ENCODE data around the gene JSRP1. TPM values are rescaled to one million over a fixed set of nuclear protein-coding genes. Genes with fewer than 3 reads are reported as not detected.

The JSRP1 gene
- 67.8 TPM for total RNA-seq

DNA sequence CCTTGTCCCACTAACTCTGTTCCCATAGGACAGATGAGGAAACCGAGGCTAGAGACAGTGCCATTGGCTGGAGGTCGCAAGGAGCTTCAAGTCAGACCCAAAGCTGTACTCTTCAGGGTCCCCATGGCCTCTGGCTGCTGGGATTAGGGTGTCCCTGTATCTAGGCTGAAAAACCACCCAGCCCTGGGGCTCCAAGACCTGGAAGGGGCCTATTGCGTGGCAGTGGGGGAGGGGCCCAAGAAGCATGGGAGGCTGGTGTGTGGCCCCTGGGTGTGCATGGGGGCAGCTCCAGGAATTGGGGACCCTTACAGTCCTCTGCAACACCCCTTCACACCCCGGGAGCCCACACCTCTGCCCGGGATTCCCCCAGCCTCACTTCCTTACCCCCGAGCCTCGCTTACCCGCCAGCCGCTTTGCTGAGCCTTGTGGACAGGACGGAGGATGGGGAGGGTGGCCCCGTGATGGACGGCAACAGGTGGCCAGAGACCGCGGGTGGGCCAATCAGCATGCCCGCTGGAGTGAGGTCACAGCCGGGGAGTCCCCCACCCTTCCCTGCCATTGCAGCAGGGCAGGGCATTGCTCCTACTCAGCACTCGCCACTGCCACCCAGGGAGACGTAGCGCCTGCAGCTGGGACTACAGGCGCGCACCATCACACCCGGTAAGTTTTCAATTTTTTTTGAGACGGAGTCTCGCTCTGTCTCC lies at the start of gene JSRP1:
JSRP1 (minus strand) TSS at position 436 of the 704 bp plus-strand sequence. CDS start 1,103 bp downstream, outside the sequence.
- DNase-seq: peak; percentile 98

DNA sequence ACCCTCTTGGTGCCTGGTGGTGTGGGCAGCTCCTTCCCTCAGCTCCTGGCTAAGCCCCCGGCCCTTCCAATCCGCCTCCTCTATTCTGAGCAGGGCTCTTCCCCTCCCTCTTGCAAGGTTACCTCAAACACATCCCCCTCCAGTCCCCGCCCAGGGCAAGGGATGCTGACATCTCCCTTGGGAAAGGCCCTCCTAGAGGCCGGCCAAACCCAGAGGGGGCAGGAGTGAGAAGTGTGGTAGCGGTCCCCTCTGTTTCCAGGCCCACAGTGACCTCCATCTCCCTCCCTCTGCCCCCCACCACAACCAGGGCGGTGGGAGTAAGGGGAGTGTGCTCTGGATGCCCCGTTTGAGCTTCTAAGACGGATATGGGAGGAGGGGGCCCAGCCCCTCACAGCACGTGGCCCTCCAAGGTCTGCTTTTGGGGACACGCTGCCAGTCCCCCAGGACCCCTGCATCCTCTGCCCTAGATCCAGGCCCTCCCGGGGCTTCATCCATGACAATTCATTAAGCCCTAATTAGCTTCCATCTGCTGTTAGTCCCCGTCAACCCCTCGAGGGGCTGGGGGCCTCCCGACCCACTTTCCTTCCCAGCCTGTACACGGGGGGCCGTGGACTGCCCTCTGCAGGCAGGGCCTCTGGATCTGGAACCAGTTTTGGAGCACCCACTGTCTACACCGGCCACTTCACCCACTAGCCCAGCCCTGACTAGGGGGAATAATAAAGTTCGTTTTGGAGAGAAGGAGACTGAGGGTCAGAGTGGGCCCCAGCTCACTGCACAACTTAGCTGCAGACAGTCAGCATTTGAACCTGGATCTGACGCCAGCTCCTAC lies 49.4 kb upstream of the JSRP1 start:
- no peak for DNase-seq

DNA sequence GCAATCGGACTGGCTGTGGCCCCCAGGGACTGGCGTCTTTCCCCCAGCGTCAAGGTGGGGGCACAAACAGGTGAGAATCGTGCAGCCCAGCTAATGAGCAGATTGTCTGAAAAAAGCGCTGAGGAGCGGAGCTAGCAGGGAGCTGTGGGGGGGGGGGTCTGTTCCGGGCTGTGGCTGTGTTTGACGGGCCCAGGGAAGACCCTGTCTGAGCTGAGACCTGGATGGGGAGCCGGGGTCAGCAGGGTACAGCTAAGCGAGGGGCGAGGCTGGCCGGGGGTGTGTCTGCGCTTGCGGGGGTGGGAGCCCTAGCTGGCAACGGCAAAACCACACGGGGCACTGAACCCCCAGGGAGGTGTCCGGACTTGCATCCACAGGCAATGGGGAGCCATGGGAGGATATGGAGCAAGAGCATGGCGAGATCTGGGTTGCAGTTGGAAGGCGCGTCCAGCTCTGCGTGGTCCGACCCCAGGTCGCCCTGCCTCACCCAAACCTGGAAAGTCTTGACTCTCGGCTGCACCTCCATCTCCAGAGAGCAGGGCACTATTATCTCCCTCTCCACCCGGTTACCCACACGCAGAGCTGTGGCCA lies 47.1 kb upstream of the JSRP1 start:
- no peak for DNase-seq

GRCh38 chr19:2302319-2303210 lies 46.3 kb upstream of the JSRP1 start:
- peak; percentile 84 for DNase-seq

GRCh38 chr19:2300533-2300932 lies 44.3 kb upstream of the JSRP1 start:
- DNase-seq: no peak

GRCh38 chr19:2296141-2296540 lies 39.9 kb upstream of the JSRP1 start:
- DNase-seq: no peak

GRCh38 chr19:2294687-2295335 lies 38.6 kb upstream of the JSRP1 start:
- DNase-seq: peak; percentile 67

DNA sequence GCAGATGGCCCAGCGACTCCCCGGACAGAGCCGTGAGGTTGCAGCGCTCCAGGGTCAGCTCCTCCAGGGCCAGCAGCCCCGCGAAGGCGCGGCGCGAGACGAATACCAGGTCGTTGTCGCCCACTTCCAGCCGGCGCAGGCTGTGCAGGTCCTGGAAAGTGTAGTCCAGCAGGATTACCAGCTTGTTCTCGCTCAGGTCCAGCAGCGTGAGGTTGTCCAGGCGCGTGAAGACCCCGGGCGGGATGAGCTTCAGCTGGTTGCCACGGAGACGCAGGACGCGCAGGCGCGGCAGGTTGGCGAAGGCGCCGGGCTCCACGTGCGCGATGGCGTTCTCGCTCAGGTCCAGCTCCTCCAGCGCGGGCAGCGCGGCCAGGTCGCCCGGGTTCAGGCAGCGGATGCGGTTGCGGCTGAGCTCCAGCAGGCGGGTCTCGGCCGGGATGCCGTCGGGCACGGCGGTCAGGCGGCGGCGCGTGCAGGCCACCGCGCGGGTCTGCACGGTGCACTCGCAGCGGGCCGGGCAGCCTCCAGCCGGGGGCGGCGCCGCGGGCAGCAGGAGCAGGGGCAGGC lies 35.1 kb upstream of the JSRP1 start:
- DNase-seq: peak; percentile 45

DNA sequence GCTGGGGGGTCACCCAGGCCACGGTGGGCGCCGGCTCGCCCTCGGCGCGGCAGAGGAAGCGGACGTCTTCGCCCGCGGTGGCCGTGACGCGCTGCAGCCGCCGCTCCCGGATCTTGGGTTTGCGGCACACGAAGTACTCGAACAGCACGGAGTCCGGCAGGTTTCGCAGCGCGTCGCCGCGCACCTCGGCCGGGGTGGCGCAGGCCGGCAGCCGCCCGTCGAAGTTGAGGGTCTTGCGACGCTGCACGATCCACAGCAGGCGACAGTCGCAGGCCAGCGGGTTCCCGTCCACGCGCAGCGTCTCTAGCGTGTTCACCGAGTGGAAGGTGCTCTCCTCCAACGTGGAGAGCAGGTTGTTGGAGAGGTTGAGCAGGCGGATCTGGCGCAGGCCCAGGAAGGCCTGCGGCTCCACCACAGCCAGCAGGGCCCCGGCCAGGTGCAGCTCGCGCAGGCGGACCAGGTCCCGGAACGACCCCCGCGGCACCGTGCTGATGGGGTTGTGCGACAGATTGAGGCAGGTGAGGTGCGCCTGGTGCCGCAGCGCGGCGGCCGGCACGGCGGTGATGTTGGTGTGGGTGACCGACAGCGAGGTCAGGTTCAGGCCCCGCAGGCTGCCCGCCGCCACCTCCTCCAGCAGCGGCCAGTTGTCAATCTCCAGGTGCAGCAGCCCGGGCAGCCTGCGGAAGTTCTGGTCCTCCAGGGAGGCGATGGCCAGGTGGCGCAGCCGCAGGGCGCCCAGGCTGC lies 34.4 kb upstream of the JSRP1 start:
- no peak for DNase-seq

- no peak for DNase-seq
Observed at GRCh38 chr19:2289714-2290435, 33.7 kb upstream of the JSRP1 start.

GRCh38 chr19:2288818-2289713 lies 32.8 kb upstream of the JSRP1 start:
- no peak for DNase-seq

DNA sequence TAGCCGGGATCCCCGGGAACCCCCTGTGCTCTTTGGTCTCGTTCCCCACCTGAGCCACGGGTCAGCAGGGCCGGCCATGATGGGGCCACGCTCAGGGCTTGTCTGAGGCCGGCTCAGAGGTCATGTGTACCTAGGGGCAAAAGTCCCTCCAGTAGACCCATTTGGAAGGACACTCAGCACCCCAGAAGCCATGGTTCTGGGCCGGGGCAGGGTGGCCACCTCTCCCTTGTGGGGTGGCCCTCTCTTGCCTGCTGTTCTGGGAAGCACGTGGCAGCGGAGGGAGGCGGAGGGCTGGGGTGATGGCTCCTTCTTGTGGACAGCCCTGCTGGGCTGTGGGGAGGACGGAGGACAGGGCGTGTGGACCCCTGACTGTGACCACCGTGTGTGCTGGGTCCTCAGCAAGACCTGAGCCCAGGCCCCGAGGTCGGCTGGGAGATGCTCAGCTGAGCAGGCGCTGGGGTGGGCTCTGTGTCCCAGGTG lies 32.2 kb upstream of the JSRP1 start:
- DNase-seq: no peak

DNA sequence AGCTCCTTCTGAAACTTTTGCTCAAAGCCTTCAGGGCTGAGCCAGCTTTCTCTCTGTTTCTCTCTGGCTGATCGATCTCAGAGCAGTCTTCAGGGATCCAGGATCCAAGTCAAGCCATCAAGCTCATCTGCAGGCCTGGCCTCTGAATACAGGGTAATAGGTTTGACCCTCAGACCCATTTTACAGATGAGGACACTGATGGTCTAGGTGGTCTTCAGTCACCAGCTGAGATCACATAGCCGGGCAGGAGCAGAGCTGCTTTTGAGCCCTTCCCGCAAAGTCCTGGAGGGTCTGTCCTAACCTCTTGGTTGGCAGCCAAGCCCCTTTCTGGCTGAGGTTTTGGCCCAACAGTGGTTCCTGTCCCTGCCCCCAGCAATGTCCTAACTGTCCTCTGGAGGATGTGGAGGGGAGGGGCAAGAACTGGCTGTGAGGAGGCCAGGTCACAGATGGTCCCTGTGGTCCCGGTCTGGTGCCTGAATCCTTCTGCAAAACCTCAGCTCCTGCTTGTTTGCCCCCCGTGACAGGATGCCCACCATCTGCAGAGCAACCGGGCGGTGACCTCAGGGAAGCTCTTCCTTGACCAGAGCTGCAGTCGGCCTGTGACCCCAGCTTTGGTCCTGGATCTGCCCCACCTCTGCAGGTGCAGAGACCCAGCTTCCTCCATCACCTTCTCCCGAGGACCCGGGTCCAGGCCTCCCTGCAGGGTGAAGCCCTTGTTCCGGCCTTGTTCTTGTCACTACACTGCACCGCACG lies 31.5 kb upstream of the JSRP1 start:
- DNase-seq: no peak

- DNase-seq: no peak
Observed at GRCh38 chr19:2286402-2287140, 30.4 kb upstream of the JSRP1 start.

DNA sequence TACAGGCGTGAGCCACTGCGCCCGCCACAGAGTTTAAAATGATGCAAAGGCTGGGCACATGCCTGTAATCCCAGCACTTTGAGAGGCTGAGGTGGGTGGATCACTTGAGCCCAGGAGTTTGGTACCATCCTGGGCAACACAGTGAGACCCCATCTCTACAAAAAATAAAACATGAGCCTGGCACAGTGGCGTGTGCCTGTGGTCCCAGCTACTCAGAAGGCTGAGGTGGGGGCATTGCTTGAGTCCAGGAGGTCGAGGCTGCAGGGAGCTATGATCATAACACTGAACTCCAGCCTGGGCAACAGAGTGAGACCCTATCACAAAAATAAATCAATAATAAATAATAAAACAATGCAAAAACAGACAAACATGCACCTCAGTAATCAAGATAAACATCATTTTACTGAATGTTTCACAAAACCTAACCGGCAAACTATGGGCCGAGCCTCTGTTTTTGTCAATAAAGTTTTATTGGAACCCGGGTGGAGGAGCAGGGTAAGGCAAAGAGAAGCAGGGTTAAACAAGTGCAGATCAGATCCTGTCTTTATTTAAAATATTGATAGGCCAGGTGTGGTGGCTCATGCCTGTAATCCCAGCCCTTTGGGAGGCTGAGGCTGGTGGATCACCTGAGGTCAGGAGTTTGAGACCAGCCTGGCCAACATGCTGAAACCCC lies 27.8 kb upstream of the JSRP1 start:
- DNase-seq: no peak

- DNase-seq: no peak
Observed at GRCh38 chr19:2282862-2283237, 26.6 kb upstream of the JSRP1 start.

Measured in tongue (tissue), 2 donors.